H1 (cell line): Measurements from ENCODE around the gene RGS9. TPM values are rescaled to one million over a fixed set of nuclear protein-coding genes. Genes with fewer than 3 reads are reported as not detected.

Experiments
- CBX5 ChIP-seq: fragments of 300-800, 300-1000 bp; sonication (generic); IDR thresholded peaks from 2 replicates; pipeline ENCODE4 v1.7.1; 2016; ENCODE audit warnings: antibody characterized with exemption, low read length, low read depth
- CEBPB ChIP-seq: IDR thresholded peaks from 2 replicates; pipeline ENCODE4 v1.6.1; 2012; ENCODE audit warnings: low read depth, low read length
- EP300 ChIP-seq, 2 experiments: IDR thresholded peaks; 1 replicate in 1 of 2; 2 replicates in 1 of 2; pipeline ENCODE4 v1.6.1; 2011 to 2012; ENCODE audit warnings: low read depth in 2 of 2, low read length in 2 of 2, mild to moderate bottlenecking in 2 of 2, borderline replicate concordance in 1 of 2, inconsistent platforms in 1 of 2, moderate library complexity in 1 of 2
- SIN3A ChIP-seq, 2 experiments: IDR thresholded peaks in 1 of 2; conservative IDR thresholded peaks in 1 of 2; 2 replicates each; pipeline ENCODE4 v1.6.1; 2011 to 2012; ENCODE audit warnings: low read length in 2 of 2, improper control_type of control experiment in 1 of 2, low read depth in 1 of 2, mild to moderate bottlenecking in 1 of 2
- SP2 ChIP-seq: IDR thresholded peaks from 2 replicates; pipeline ENCODE4 v1.6.1; 2012; ENCODE audit warnings: mild to moderate bottlenecking, low read length, inconsistent platforms
- TAF1 ChIP-seq: IDR thresholded peaks from 2 replicates; pipeline ENCODE4 v1.6.1; 2011; ENCODE audit warnings: mild to moderate bottlenecking, low read depth, low read length
- TBP ChIP-seq: IDR thresholded peaks from 2 replicates; pipeline ENCODE4 v1.6.1; 2011; ENCODE audit warnings: low read depth, low read length, improper control_type of control experiment
- polyA plus RNA-seq, 7 experiments: library from polyadenylated mRNA; depleted of rRNA in 3 of 7; stranded (reverse) in 5 of 7; unstranded in 2 of 7; fragments of >200 nt in 5 of 7; fragments of 200-250 nt in 2 of 7; gene quantifications; 1 replicate in 5 of 7; 2 replicates in 1 of 7; 4 replicates in 1 of 7; pipeline versions ENCODE4 v1.2.1 to v1.2.3, GENCODE V29; 2011 to 2013; ENCODE audit warnings: missing spikeins in 2 of 7, mixed read lengths in 2 of 7
- total RNA-seq: library from RNA; stranded (reverse); fragmentation: NEBNext Ultra II Directional; extraction: Animal tissue kit (Norgen Biotek cat#: 25700); gene quantifications from 2 replicates; pipeline ENCODE4 v1.2.1, GENCODE V29; 2021

RGS9 gene
- total and polyA plus RNA-seq, 2 of the 8 experiments (the other 6 are each of a cell fraction or from before 2014, with no cell fraction given) = 8.9 to 20.5 TPM

GRCh38 chr17:65145743-65146142, 8.6 kb downstream of the RGS9 start (continued):
- no peak for TF ChIP-seq SIN3A (conservative IDR thresholded peaks at IDR 0.05 in 1 of 2, IDR thresholded peaks at IDR 0.05 in 1 of 2; ENCODE audit: low read depth in 1 of 2, low read length in 2 of 2)
- no peak for TF ChIP-seq CEBPB
- no peak for TF ChIP-seq TBP
- no peak for TF ChIP-seq EP300 (IDR thresholded peaks at IDR 0.05; ENCODE audit: borderline replicate concordance in 1 of 2, low read depth in 2 of 2, low read length in 2 of 2)
- TF ChIP-seq CBX5 = no peak
- no peak for TF ChIP-seq TAF1
- TF ChIP-seq SP2 = no peak
